HG03196 (cell line): Measurements from ENCODE around the gene STT3B.

Experiments used
- ATAC-seq: cut with Tn5 transposase; IDR thresholded peaks from one replicate; pipeline ENCODE4 v1.9.1; 2021; ENCODE audit not compliant: unreplicated experiment

STT3B gene

GRCh38 chr3:31636694-31637442 is 104.1 kb downstream of the STT3B start:
- ATAC-seq, result no peak

- no peak for ATAC-seq
These were observed 107.1 kb downstream of the STT3B start for GRCh38 chr3:31639828-31640227.

GRCh38 chr3:31645256-31645655 is 112.5 kb downstream of the STT3B start:
- ATAC-seq, result no peak

GRCh38 chr3:31648286-31648968 is 115.7 kb downstream of the STT3B start:
- no peak for ATAC-seq

GRCh38 chr3:31652296-31652695 is 119.6 kb downstream of the STT3B start:
- no peak for ATAC-seq

- ATAC-seq, result no peak
These were observed 120.7 kb downstream of the STT3B start for GRCh38 chr3:31653464-31653863.

GRCh38 chr3:31654998-31655397 is 122.3 kb downstream of the STT3B start:
- ATAC-seq, result no peak

GRCh38 chr3:31659246-31659645 is 126.5 kb downstream of the STT3B start:
- ATAC-seq, result no peak

GRCh38 chr3:31661286-31661685 is 128.6 kb downstream of the STT3B start:
- ATAC-seq, result no peak

- no peak for ATAC-seq
These were observed 129.4 kb downstream of the STT3B start for GRCh38 chr3:31661993-31662670.

- no peak for ATAC-seq
These were observed 131.3 kb downstream of the STT3B start for GRCh38 chr3:31664031-31664430.

GRCh38 chr3:31667582-31667981 is 134.9 kb downstream of the STT3B start:
- ATAC-seq, result no peak

GRCh38 chr3:31668242-31668641 is 135.5 kb downstream of the STT3B start:
- no peak for ATAC-seq

- no peak for ATAC-seq
These were observed 137.4 kb downstream of the STT3B start for GRCh38 chr3:31670136-31670535.

GRCh38 chr3:31670722-31671121 is 138.0 kb downstream of the STT3B start:
- ATAC-seq, result no peak

- no peak for ATAC-seq
These were observed 138.7 kb downstream of the STT3B start for GRCh38 chr3:31671451-31671850.

- ATAC-seq, result no peak
These were observed 139.3 kb downstream of the STT3B start for GRCh38 chr3:31671976-31672375.

- ATAC-seq, result no peak
These were observed 141.2 kb downstream of the STT3B start for GRCh38 chr3:31673950-31674349.

GRCh38 chr3:31676556-31676955 is 143.8 kb downstream of the STT3B start:
- no peak for ATAC-seq

- no peak for ATAC-seq
These were observed 147.5 kb downstream of the STT3B start for GRCh38 chr3:31680072-31680870.
